ENCODE measurements around the gene SCPEP1.

- TF ChIP-seq CTCF (conservative IDR thresholded peaks at IDR 0.05) (no peak), EZH2 (IDR thresholded peaks at IDR 0.05; ENCODE audit: low read depth) (no peak)
Measured at GRCh38 chr17:56997313-56997712, 19.4 kb downstream of the SCPEP1 start.

Measured in PC-9 (cell line).